GM10248 (cell line): ENCODE measurements around the gene SPOCD1.

ENCODE experiments used
- CTCF ChIA-PET: fragments of 300-600 bp; sonication (Branson Sonifier 250); formaldehyde crosslinking; extraction: SDS; loops from one replicate; lab custom pipeline; 2021; ENCODE audit warnings: antibody characterized with exemption; lab: Yijun Ruan, JAX
- POLR2A ChIA-PET: fragments of 350-650 bp; sonication (Branson Sonifier 250); formaldehyde crosslinking; extraction: SDS; loops from one replicate; lab custom pipeline; 2020; ENCODE audit warnings: antibody characterized with exemption; lab: Yijun Ruan, JAX
- DNase-seq: peaks from one replicate; pipeline ENCODE4 v3.0.0; 2012; ENCODE audit errors: extremely low spot score
- CTCF ChIP-seq: IDR thresholded peaks from 2 replicates; pipeline ENCODE4 v1.5.1; 2012; ENCODE audit warnings: mild to moderate bottlenecking, low read depth; ENCODE audit errors: extremely low read depth, missing control alignments, control extremely low read depth

The SPOCD1 gene

GRCh38 chr1:31831397-31832378 lies 15.9 kb upstream of the SPOCD1 start:
- TF ChIP-seq CTCF, result no peak
- POLR2A ChIA-PET, result interaction anchor here (0.5 kb wide), 1 partner anchor 173 kb away, joined by 3 read pairs; no protein-coding TSS in a partner anchor
- CTCF ChIA-PET, result interaction anchor here (0.9 to 2.1 kb wide), 4 partner anchors 8 to 130 kb away, joined by 3 to 6 read pairs (median 3); no protein-coding TSS in a partner anchor
- no peak for DNase-seq

DNA sequence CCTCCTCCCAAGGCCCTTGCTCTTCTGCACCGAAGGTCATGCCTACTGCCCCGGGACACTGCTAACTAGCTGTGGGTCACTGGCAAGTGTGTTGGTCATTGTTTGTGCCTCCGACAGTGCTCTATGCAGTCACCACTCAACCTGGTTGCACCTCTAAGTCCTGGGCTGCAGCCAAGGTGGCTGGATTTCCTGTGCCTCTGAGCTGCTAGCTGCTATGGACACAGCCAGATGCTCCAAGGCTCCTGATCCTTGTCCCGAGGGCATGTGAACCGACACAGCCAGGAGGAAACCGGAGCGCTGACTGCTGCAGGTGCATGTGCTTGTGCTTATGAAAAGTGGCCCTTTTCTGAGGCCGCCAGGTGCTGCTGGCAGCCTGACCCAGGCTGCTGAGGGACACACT lies 14.7 kb upstream of the SPOCD1 start:
- TF ChIP-seq CTCF, result no peak
- ChIA-PET CTCF (interaction anchor here (0.9 to 2.5 kb wide), 4 partner anchors 9 to 30 kb away, joined by 3 to 5 read pairs (median 4); partner anchors contain the start of gene SPOCD1), POLR2A (no interaction called here)
- no peak for DNase-seq

DNA sequence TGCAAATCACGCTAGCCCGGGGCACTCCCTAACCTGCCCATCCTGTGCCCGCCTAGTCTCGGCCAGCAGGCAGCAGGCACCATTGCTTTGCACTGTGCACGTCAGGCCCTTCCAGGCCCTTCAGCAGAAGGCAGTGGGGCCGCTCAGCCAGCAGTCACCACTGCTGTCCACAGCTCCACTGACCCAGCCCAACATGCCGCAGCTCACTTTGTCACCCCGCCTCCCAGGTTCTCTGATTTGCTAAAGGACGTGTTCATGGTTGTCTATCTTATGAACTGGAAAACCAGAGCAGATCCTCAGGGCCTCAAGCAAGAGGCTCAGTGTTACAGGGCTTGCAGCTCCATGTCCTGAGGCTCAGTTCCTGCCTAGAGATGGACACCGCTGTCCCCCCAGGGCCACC lies 14.2 kb upstream of the SPOCD1 start:
- DNase-seq, result no peak
- POLR2A ChIA-PET, result interaction anchor here (0.6 kb wide), 1 partner anchor 51 kb away, joined by 4 read pairs; no protein-coding TSS in a partner anchor
- TF ChIP-seq CTCF, result no peak
- CTCF ChIA-PET, result interaction anchor here (0.6 to 2.5 kb wide), 5 partner anchors 14 to 114 kb away, joined by 3 to 5 read pairs (median 4); partner anchors contain the start of gene SPOCD1

GRCh38 chr1:31828926-31829690 lies 13.3 kb upstream of the SPOCD1 start:
- ChIA-PET POLR2A (interaction anchor here (0.6 kb wide), 1 partner anchor 52 kb away, joined by 4 read pairs; no protein-coding TSS in a partner anchor), CTCF (interaction anchor here (1.1 to 2.5 kb wide), 3 partner anchors 13 to 113 kb away, joined by 3 to 5 read pairs (median 4); partner anchors contain the start of gene SPOCD1)
- TF ChIP-seq CTCF, result no peak

GRCh38 chr1:31828341-31828740 lies 12.5 kb upstream of the SPOCD1 start:
- ChIA-PET CTCF (no interaction called here), POLR2A (no interaction called here)
- no peak for DNase-seq
- TF ChIP-seq CTCF, result no peak

More at GRCh38 chr1:31828926-31829690, 13.3 kb upstream of the SPOCD1 start:
- no peak for DNase-seq

DNA sequence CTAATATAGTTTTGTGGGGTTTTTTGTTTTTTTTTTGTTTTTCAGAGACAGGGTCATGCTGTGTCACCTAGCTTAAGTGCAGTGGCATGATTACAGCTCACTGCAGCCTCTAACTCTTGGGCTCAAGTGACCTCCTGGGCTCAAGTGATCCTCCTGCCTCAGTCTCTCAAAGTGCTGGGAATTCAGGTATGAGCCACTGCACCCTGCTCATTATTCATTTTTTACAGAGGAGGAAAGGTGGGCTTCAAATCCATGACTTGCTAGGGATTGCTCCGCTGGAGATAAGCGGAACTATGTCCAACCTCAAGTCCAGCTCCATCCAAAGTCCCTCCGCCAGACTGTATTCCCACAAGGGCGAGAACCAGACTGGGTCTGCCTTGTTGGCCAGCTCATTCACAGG lies 8.0 kb upstream of the SPOCD1 start:
- ChIA-PET POLR2A (no interaction called here), CTCF (interaction anchor here (0.8 to 2.6 kb wide), 4 partner anchors 8 to 149 kb away, joined by 3 to 9 read pairs (median 3); no protein-coding TSS in a partner anchor)
- TF ChIP-seq CTCF, result no peak
- no peak for DNase-seq
